HG02763 (cell line): ENCODE measurements around the gene ELF4.

Experiments
- ATAC-seq: cut with Tn5 transposase; IDR thresholded peaks from one replicate; pipeline ENCODE4 v1.9.1; 2021; ENCODE audit warnings: mild to moderate bottlenecking, moderate library complexity; ENCODE audit not compliant: unreplicated experiment

The ELF4 gene

DNA sequence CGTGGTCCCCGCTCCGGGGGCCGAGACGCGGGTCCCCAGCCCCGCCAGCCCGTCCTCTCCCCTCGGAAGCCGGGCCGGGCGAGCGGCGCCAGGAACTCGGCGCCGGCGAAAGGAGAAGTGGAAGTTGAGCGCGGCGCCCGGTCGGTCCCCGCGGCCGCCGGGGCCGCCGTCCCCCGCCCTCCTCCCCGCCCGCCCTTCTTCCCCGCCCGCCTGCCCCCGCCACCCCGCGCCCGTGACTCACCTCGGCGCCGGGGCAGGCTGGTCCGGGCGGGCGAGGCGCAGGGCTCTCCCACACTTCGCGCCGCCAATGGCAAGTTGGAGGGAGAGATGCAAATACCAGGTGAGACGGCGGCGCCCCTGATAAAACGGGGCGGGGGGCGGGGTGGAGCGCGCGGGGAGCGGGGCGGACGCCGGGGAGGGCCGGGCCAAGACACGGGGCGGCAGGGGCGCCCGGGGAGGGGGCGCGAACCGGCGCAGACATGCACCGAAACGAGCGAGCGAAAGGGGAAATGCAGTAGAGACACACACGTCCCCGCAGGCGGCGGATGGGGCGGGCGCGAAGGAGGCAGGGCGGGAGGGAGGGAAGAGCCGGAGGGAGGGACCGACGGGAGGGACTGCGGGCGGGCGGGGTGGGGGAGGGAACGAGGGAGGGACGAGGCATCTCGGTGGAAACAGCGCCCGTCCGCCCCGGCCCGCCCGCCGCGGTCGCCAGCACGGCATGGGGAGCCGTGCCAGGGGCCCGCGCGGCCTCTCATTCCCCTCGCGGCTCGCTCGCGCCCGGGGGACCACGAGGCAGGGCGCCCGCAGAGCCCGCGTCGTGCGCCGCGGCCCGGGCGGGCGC lies at the start of gene ELF4:
TSS of gene ELF4 (minus strand) at position 119 of the 841 bp plus-strand sequence. CDS start 29,167 bp downstream, outside the sequence.
- ATAC-seq = peak; percentile 35

DNA sequence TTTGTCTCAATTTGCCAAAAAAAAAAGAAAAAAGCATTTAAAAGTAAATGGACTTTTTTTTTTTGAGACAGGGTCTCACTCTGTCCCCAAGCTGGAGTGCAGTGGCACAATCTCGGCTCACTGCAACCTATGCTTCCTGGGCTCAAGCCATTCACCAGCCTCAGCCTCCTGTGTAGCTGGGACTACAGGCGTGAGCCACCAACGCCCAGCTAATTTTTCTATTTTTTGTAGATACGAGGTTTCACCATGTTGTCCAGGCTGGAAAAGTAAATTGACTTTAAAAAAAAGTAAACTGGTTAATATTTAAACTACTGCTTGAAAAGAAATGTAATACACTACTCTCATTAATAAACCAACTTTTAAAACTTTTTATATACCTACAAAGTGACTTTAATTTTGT lies 49.5 kb upstream of the ELF4 start:
- ATAC-seq = no peak

DNA sequence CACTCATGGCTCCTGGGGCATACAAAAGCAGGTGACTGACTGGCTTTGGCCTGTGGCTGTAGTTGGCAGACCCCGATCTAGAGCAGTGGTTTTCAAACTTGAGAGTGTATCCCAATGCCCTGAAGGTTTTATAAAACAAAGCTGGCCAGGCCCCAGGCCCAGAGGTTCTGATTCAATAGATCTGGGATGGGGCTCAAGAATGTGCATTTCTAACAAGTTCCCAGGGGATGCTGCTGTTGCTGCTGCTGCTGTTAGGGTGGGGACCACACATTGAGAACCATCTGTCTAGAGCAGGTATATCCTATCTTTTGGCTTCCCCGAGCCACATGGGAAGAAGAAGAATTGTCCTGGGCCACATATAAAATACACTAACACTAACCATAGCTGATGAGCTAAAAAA lies 48.0 kb upstream of the ELF4 start:
- ATAC-seq = no peak

DNA sequence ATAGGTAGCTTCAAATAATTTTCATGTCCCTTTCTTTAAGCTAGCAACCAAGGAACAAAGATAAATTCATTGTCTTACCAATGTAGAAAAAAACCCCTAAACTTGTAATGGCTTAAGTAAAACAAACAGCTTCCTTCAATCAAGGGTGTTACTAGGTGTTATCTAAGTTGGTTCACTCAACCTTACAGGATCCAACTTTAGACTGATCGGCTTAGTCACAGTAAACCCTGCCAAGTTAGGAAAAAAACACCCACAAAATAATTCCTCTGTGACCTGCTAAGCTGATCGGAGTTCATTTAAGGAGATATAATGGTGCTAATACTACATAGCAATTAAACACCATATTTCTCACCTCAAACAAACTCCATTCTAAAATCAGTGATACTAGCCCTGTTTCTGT lies 45.3 kb upstream of the ELF4 start:
- ATAC-seq = no peak

DNA sequence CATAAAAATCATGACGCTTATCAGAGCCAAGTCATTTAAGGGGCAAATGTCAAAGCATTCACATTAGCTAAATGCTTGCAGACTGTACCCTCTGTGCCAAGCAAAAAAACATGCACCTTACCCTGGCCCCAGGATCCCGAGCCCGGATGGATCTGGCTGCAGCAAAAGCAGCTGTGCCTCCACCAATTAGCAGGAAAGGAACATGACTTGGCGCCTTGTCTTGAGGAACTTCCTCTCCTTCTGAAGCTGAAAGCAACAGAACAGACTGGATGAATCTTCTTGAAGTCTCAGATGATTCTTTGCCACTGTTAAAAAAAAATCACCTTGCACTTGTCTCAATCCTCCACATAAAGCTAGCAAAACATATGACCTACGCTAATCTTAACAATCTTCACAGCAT lies 37.3 kb upstream of the ELF4 start:
- ATAC-seq = no peak

DNA sequence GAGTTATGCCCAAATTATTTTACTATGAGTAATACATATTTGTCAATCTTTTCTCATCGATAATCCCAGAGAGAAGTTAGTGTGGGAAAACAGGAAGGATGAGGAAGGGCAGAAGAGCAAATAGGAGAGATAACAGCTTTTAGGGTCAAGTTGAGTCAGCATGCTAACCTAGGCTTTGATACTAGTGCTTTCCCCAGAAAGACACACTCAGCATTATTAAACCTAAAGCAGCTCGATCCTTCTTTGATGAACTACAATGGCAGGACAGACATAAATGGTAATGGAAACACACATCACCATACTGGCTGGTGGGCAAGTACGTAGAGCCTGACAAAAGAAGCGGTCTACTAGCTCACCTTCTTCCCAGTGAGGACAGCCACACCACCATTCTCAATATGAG lies 34.8 kb upstream of the ELF4 start:
- no peak for ATAC-seq

DNA sequence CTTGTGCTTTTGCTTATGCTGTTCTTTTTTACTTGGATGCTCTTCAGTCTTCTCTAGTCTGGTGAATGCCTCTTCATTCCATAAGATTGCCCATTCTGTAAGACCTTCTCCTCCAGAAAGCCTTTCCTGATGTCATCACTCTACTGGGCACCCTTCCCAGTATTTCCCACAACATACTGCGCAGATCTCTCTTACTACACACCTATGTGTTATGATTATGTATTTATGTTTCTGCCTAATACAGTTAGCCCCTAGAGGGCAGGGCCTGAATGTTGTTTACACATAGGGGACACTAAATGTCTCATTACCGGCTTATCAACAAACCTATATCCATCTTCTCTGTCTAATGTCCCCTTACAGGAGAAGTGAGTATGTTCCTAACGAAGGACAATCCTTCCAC lies 34.2 kb upstream of the ELF4 start:
- ATAC-seq = no peak

DNA sequence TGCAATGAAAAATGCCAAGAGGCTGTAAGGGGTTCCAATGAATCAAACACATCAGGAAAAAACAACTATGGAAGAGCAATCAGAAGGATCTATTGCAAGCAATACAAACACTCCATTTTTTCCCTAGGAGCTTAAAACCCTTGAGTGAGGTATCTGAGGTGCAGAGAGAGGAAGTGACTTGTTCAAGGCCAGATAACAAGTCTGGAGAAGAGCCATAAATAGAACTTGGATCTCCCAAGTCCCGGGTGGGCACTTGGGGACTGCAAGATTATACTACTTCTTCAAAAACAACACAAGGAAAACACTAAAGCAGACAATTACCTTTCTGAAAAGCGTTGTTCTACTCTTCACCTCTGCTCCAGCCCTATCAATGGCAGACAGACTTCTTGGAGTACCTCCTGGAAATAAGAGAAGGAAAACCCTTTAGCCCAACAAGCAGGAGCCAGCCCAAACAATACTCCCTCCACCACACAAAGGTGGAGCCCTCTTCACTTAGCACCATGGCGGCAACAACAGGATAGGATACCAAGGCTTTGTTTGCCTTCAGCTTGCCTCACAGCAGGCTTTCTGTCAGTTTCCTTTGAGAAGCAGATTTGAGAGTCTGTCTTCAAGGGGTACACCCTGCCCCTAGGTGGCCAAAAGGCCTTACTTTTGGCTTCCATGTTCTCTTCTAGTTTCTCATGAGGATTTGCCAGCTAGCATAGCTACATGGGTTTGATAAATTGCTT lies 29.3 kb upstream of the ELF4 start:
- no peak for ATAC-seq

DNA sequence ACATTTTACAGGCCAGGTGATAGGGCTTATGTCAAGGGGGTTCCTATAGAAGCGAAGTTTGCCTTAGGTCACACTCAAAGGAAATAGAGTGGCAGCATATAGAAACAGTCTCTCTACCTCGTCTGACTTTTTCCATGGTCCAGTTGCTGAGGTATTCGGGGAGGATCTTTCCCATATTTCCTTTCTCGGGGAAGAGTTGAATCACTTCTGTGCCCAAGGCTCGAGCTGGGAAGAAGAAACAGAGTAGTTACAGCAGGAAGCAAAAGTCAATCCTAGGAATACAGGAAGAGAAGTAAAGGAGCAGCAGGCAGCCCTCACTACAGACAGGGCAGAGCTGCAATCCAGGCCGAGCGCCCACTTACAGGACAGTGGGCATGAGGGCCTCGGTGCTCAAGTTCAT lies 26.7 kb upstream of the ELF4 start:
- ATAC-seq = no peak

DNA sequence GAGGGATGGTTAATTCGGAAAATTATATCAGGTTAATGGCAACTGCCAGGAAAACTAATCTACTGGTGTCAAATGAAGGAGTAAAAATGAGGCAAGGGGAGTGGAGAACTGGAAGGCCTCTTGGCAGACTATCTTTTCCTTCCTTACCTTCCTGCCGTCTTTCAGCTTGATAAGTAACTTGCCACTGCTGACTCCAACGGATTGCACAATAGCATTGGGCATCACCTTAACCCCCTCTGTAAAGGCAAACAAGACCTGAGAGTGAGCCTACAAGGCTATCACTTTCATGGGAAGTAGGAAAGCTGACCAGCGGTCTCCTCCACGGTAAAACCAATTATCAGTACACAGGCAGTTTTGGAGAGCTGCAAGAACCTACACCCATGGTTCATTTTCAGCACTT lies 26.2 kb upstream of the ELF4 start:
- no peak for ATAC-seq

DNA sequence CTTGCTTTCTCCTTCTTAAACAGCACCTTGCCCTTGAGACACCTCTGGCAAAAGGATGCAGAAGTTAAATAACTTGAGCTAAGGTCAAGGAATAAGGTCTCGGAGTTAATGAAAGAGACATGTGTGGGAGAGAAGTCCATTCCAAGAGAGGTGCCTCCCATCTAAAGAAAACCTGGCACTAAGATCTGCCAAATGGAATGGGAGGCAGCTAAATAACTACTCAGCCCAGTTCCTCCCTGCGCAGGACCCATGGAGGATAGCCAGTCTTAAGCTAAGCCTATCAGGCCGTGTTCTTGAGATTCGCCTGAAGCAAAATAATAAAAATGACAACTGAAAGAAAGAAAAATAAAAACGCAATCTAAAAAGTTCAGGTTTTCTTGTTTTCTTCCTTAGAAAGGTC lies 20.7 kb upstream of the ELF4 start:
- no peak for ATAC-seq

DNA sequence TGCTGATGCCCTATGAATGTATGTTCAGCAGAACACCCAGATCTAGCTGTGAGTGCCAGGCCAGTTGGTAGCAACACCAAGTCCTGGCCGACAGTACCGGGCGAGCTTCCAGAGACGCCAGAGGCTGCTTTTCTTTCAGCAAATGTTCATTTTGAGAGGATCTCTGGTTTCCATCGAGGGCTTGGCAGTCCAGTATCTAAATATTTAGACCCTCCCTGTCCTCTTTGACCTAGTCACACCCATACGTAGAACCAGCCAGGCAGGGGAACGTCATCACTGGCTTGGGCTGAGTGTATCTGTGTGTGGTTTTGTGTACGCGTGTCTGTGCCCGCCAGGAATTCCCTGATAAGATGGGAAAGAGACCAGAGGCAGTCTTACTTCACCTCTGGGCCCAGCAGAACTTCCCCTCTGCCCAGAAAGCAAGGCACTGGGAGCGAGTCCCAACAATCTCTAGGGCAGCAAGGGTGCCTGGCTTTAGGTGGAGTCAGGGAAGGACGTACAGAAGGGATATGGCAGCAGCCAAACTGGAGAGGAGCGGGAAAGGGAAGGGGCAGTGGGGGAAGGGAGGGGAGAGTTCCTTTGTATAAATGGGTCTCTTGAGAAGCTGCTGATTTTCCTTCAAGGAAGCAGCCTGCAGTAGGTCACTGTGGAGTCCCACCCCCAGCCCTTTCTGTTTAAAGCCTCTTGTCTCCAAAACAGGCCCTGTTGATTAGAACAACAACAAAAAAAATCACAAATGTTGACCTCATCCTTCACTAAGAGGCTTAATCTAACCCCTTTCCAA lies 15.0 kb upstream of the ELF4 start:
- no peak for ATAC-seq

DNA sequence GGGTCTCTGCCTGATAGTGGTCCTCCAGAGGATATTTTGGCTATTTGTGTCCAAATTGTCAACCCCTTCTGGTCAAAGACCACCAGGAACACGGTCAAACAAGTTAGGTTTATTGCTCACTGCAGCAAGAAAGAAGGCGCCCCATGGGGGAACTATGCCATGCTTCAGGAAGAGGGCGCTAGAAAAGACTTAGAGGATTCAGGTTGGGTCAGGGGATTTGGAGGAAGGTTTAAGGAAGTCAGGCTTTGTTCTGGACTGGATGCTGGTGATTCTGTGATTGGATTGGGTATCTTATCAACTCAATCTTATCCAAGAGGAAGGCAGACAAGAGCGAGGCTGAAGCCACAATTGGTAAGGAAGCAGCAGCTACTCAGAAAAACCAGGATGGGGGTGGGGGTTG lies 14.3 kb upstream of the ELF4 start:
- no peak for ATAC-seq

DNA sequence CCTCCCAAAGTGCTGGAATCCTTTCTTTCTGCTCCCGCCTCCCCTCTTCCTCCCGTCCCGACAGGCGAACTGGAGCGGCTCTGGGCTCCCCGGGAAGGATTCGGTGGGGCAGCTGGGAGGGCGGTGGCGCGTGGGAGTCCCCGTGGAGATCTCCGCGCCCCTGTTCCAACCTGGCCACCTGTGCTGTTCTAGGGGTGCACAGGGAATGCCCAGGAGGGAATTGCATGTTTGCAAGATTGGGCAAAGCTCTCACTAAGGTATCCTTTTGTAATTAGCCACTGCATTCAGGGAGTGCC lies 11.2 kb upstream of the ELF4 start:
- ATAC-seq = no peak

DNA sequence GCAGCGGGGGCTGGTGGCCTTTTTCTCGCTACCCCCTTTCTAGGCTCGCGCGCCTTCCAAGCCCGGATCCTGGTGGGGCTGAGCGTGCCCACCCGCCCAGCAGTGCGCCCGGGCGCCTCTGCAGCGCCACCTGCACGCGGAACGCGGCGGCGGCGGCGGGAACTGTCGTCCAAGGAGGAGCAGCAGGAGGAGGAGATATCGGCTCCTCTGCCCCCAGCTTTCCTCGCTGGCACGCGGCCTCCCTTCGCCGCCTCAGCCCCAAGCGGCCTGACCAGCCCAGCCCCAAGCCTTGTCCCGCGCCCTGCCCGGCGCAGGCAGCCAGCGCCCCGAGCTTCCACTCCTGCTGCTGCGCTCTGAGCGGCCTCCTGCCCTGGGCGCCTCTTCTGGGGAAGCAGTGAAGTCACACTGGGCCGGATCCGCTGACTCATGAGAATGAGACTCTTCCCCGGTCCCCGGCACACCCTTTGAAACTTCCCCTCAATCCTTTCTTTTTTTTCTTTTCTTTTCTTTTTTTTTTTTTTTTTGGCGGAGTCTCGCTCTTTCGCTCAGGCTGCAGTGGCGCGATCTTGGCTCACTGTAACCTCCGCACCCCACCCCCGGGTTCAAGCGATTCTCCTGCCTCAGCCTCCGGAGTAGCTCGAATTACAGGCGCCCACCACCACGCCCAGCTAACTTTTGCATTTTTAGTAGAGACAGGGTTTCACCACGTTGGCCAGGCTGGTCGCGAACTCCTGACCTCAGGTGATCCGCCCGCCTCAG lies 10.6 kb upstream of the ELF4 start:
- peak; percentile 52 for ATAC-seq

DNA sequence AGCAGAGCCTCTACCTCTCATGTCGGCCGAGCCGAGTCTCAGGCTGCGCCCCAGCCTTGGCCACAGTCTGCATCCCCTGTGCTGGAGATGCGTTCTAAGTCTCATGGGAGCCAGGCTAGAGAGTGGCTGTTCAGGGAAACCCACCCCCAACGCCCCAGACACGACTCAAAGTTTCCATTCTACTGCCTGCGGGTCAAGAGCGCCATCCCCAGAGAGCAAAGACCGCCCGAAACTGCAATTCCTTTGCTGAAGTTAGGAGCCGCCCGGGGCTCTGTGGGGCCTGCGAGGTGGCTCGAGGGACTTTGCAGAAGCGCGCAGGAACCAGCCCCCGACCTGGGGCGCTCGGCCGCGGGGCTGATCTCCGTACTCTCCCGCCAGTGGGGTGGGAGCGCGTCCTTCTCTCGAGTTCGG lies 10.0 kb upstream of the ELF4 start:
- ATAC-seq = peak; percentile 28

DNA sequence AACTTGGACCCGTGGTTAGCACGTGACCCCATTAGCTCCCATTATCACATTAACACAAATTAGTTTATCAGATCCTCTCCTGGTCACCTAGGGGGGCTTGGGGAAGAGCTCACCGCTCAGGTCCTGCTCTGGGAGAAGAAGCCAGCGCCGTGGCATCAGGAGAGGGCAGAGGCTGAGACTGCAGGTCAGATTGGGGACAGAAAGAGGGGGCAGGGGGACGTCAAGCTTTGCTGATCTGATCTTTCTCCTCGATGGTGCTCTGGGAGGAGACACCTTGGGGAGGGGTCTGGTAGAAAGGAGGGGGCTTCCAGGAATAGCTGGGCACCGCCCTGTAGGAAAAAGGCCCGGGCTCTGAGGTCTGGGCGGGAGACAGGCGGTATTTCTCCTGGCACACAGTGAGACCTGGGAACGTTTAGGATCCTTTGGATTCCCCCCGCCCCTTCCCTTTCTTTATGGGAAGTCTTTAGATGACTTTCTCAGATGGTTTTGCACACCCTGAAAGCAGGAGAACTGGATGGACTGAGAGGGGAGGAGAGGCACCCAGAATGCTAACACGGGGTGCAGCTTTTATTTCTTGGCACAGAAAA lies 9.1 kb upstream of the ELF4 start:
- no peak for ATAC-seq

DNA sequence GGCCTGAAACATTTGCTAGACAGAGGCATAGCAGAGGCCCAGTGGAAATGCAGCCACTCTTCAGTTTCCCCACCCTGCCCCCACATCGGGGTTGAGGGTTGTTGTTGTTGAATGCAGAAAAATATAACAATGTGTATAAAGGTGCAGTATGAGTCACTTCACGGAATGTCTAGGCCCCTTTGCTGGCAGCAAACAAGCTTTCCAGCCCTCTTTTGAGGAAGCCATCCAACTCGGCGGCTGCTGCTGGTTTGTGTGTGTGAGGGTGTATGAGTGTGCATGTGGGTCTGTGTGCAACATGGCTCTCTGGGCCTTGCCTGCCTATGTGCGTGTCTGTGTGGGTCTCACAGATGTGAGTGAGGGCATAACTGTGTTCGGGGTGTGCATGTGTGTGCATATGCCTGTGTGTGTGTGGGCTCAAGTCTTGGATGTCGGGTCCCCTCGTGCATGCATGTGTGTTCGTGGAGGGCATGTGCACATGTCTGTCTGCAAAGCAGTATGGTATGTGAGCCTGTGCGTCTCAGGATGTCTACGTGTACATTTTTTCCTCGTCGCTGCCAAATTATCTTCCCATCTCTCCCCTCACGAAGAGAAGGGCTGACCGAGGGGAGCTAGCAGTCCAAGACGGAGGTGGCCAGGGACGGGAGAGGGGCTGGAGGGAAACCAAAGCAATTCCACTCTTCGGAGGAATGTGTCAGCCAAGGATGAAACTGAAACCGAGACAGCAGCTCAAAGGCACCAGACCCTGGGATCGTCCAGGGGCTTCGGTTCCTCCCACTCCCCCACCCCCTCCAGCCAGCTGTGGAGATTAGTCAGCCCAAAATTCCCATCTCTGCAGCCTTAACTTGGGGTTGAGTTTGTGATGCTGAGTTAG lies 8.4 kb upstream of the ELF4 start:
- ATAC-seq = no peak

DNA sequence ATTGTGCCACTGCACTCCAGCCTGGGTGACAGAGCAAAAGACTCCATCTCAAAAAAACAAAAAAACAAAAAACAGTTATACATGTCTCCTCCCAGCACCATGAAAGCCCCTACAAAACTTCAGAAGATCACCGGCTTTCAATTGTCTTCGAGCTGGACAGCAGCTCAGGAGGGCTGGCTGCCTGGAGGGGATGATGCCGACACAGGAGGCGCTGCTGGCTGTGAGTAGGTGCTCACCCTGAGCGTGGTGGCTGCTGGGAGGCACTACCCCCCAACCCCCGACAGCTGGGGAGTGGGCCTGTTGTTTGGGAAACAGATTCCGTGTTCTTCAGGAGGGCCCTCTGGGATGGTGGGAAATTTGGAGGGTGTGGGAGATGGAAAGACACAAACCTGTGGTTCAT lies 6.9 kb upstream of the ELF4 start:
- no peak for ATAC-seq
